BJ (cell line): ENCODE results near the gene TEX2. TPM values are rescaled to one million over a fixed set of nuclear protein-coding genes. Genes with fewer than 3 reads are reported as not detected.

ENCODE experiments used
- CTCF ChIA-PET: fragments of 350-600 bp; formaldehyde crosslinking; extraction: SDS; loops from one replicate; lab custom pipeline; 2021; ENCODE audit warnings: antibody characterized with exemption, inconsistent platforms; lab: Yijun Ruan, JAX
- POLR2A ChIA-PET: fragments of 300-600 bp; sonication (Branson Sonifier 250); formaldehyde crosslinking; extraction: SDS; loops from one replicate; lab custom pipeline; 2021; ENCODE audit warnings: antibody characterized with exemption; lab: Charles Lee
- DNase-seq: peaks from one replicate; pipeline ENCODE4 v3.0.0-alpha.2; 2011; ENCODE audit warnings: low read depth
- H3K27me3 ChIP-seq: 2 replicates; pipeline ENCODE4 v1.6.0; 2011; ENCODE audit warnings: low read length; ENCODE audit not compliant: control insufficient read depth, insufficient read depth
- H3K36me3 ChIP-seq: 2 replicates; pipeline ENCODE4 v1.5.1; 2011; ENCODE audit warnings: low read length; ENCODE audit not compliant: control insufficient read depth, insufficient read depth
- H3K4me3 ChIP-seq: 2 replicates; pipeline ENCODE4 v1.5.1; 2011; ENCODE audit warnings: low read depth, mild to moderate bottlenecking, control low read depth, low read length
- polyA plus RNA-seq: library from polyadenylated mRNA; depleted of rRNA; stranded (reverse); fragments of >200 nt; gene quantifications from 2 replicates; pipeline ENCODE4 v1.2.3, GENCODE V29; 2011
- TF ChIP-seq, protein P1 (sequence below): IDR thresholded peaks from 2 replicates; pipeline ENCODE4 v1.5.1; 2011; ENCODE audit warnings: low read depth, mild to moderate bottlenecking, control low read depth, inconsistent platforms, low read length, moderate library complexity; ENCODE audit not compliant: insufficient read depth

Gene TEX2
- polyA plus RNA-seq, 1 experiment: 35.0 TPM

GRCh38 chr17:64205804-64206203 lies 57.3 kb downstream of the TEX2 start:
- H3K4me3 ChIP-seq: no peak overlapping the region
- TF ChIP-seq, protein P1, sequence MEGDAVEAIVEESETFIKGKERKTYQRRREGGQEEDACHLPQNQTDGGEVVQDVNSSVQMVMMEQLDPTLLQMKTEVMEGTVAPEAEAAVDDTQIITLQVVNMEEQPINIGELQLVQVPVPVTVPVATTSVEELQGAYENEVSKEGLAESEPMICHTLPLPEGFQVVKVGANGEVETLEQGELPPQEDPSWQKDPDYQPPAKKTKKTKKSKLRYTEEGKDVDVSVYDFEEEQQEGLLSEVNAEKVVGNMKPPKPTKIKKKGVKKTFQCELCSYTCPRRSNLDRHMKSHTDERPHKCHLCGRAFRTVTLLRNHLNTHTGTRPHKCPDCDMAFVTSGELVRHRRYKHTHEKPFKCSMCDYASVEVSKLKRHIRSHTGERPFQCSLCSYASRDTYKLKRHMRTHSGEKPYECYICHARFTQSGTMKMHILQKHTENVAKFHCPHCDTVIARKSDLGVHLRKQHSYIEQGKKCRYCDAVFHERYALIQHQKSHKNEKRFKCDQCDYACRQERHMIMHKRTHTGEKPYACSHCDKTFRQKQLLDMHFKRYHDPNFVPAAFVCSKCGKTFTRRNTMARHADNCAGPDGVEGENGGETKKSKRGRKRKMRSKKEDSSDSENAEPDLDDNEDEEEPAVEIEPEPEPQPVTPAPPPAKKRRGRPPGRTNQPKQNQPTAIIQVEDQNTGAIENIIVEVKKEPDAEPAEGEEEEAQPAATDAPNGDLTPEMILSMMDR: no peak
- no peaks in the 10 kb centered on the region for H3K27me3 ChIP-seq
- CTCF ChIA-PET: no interaction called here
- H3K36me3 ChIP-seq: no peaks in the 10 kb centered on the region
- POLR2A ChIA-PET: no interaction called here
- no peak for DNase-seq

GRCh38 chr17:64203630-64204029 lies 59.4 kb downstream of the TEX2 start:
- ChIA-PET POLR2A (no interaction called here), CTCF (interaction anchor here (0.9 to 2.9 kb wide), 3 partner anchors 8 to 26 kb away, joined by 3 to 7 read pairs (median 3); no protein-coding TSS in a partner anchor)
- H3K27me3 ChIP-seq: no peaks in the 10 kb centered on the region
- no peak for DNase-seq
- H3K4me3 ChIP-seq: no peak overlapping the region
- H3K36me3 ChIP-seq: no peaks in the 10 kb centered on the region
- TF ChIP-seq, protein P1: no peak

GRCh38 chr17:64202683-64203344 lies 60.2 kb downstream of the TEX2 start:
- H3K4me3 ChIP-seq: no peak overlapping the region
- TF ChIP-seq, protein P1: no peak
- no peaks in the 10 kb centered on the region for H3K27me3 ChIP-seq
- CTCF ChIA-PET: interaction anchor here (0.7 to 2.9 kb wide), 8 partner anchors 9 to 174 kb away, joined by 3 to 7 read pairs (median 3); no protein-coding TSS in a partner anchor
- POLR2A ChIA-PET: interaction anchor here (0.6 kb wide), 1 partner anchor 43 kb away, joined by 3 read pairs; no protein-coding TSS in a partner anchor
- DNase-seq: no peak
- H3K36me3 ChIP-seq: no peaks in the 10 kb centered on the region

DNA sequence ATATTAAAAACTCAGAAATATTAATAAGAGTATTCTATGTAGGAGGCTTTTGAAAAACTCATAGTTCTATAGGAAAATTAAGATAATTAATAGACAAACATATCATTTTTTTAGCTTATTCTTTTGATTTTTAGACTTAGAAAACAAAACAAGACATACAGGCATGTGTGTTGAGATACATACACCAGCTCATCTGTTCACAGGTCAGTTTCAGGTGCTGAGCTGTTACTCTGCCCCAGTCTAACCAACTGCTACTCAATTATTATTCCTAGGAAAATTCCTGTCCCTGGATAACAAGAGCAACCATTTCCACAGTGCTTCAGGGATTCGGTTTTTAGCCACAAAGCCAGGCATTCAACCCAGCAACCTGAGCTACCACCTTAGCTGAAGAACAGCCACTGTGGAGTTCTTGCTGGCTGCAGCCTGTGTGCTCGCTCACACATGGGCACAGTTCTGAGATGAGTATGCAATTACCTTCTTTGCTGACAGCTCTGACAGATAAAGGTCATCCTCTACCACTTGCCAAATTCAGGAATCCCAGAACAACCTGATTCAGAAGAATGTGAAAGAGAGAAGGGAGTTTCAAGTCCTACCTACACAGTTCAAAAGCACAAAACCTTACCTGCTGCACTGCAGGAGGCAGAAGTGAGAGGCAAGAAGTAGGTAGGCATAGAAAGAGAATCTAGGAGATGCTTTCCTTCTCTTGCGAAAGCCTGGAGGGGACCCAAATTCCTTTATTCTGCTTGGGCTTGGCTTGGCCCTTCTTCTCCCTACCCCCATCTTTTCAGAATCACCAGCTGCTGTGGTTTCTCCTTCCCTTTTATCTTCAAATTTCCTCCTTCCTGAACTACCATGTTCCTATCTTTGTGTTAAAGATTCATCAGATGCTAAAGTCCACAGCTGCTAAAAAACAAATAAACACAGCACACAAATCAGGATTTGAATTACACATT lies 62.7 kb downstream of the TEX2 start:
- TF ChIP-seq, protein P1: no peak
- CTCF ChIA-PET: interaction anchor here (0.8 to 2.9 kb wide), 7 partner anchors 11 to 82 kb away, joined by 3 to 7 read pairs (median 3); no protein-coding TSS in a partner anchor
- Histone ChIP-seq H3K4me3 (no peak overlapping the region), H3K36me3 (no peaks in the 10 kb centered on the region), H3K27me3 (no peaks in the 10 kb centered on the region)
- POLR2A ChIA-PET: no interaction called here
- no peak for DNase-seq
